ENCODE measurements around the gene MERTK.

MERTK gene

DNA sequence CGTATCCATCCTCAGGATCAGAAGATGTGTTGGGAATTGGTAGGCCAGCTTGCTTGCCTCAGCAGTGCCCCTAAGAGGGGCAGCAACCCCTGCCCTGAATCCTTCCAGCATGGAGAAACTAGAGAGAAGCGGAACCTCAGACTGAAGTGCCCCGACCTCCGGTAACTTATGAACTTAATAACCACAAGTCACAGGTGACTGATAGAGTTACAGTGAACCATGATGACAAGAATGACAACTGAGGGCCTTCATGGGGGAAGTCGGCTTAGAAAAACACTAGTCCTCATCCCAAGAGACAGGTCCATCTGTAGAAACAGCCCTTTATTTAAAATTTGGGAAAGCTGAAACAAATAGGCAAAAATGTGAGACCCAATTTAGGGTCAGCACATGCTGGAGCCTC, 114.1 kb downstream of the MERTK start:
- TF ChIP-seq CTCF (IDR thresholded peaks at IDR 0.05; ENCODE audit: low read length) = no peak
- no peak for TF ChIP-seq EZH2 (optimal IDR thresholded peaks at IDR 0.05; ENCODE audit: low read depth, low read length)
- no peak for TF ChIP-seq EZH2phosphoT487 (IDR thresholded peaks at IDR 0.05; ENCODE audit: low read length)
- no peaks in the 10 kb centered on the region for H3K9me3 ChIP-seq (replicated peaks; ENCODE audit: insufficient read depth, low read length)

DNA sequence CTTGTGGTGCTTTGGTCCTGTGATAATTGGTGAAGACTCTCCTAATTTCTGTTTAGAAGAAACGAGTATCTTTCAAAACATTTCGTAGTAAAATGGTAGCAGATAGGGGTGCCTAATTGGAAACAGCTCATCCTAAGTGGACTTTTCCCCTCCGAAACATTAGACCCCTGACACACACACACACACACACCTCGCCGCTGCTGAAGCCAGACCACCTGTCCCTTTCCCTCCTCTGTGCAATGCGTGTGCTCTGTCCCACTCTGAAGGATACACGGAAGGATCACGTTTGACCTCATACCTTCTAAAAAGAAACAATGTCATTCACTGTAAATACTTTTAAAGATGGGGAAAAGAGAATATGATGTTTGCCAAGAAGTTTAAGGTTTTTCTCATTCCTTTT, 120.4 kb downstream of the MERTK start:
- H3K9me3 ChIP-seq (replicated peaks; ENCODE audit: insufficient read depth, low read length) = no peaks in the 10 kb centered on the region
- no peak overlapping the region for H3K4me2 ChIP-seq (ENCODE audit: low read depth, low read length)

More for the DNA sequence above, 114.1 kb downstream of the MERTK start:
- Histone ChIP-seq H3K9me2 (replicated peaks; ENCODE audit: insufficient read depth, low read length) (no peaks in the 10 kb centered on the region), H3K36me3 (replicated peaks; ENCODE audit: insufficient read depth, low read length) (no peaks in the 10 kb centered on the region), H2AFZ (ENCODE audit: low read length) (no peak overlapping the region), H3K9ac (ENCODE audit: low read length) (no peak overlapping the region), H3K79me2 (ENCODE audit: low read length) (no peaks in the 10 kb centered on the region), H3K27me3 (replicated peaks; ENCODE audit: insufficient read depth, low read length) (no peaks in the 10 kb centered on the region), H3K4me3 (ENCODE audit: low read length) (no peak overlapping the region), H3F3A (ENCODE audit: insufficient read depth, low read length) (no peaks in the 10 kb centered on the region), H3K4me1 (ENCODE audit: low read length) (peaks cover 8% of the 10 kb centered on the region), H3K4me2 (ENCODE audit: low read depth, low read length) (no peak overlapping the region), H4K20me1 (ENCODE audit: insufficient read depth, low read length) (no peaks in the 10 kb centered on the region), H3K27ac (ENCODE audit: low read length) (no peak overlapping the region)
- DNase-seq = no peak

GRCh38 chr2:112019569-112019982, 121.2 kb downstream of the MERTK start:
- no peak overlapping the region for H3K4me2 ChIP-seq (ENCODE audit: low read depth, low read length)
- H2AFZ ChIP-seq (ENCODE audit: low read length) = no peak overlapping the region
- H3F3A ChIP-seq (ENCODE audit: insufficient read depth, low read length) = peaks cover 14% of the 10 kb centered on the region
- no peak overlapping the region for H3K4me3 ChIP-seq (ENCODE audit: low read length)
- no peaks in the 10 kb centered on the region for H3K9me2 ChIP-seq (replicated peaks; ENCODE audit: insufficient read depth, low read length)
- H3K4me1 ChIP-seq (ENCODE audit: low read length) = peaks cover 21% of the 10 kb centered on the region
- H3K9me3 ChIP-seq (replicated peaks; ENCODE audit: insufficient read depth, low read length) = no peaks in the 10 kb centered on the region
- no peaks in the 10 kb centered on the region for H3K36me3 ChIP-seq (replicated peaks; ENCODE audit: insufficient read depth, low read length)
- H4K20me1 ChIP-seq (ENCODE audit: insufficient read depth, low read length) = no peaks in the 10 kb centered on the region
- no peak for DNase-seq
- TF ChIP-seq CTCF (IDR thresholded peaks at IDR 0.05; ENCODE audit: low read length) (no peak), EZH2 (optimal IDR thresholded peaks at IDR 0.05; ENCODE audit: low read depth, low read length) (no peak), EZH2phosphoT487 (IDR thresholded peaks at IDR 0.05; ENCODE audit: low read length) (no peak)
- H3K27ac ChIP-seq (ENCODE audit: low read length) = no peak overlapping the region
- no peaks in the 10 kb centered on the region for H3K79me2 ChIP-seq (ENCODE audit: low read length)
- no peak overlapping the region for H3K9ac ChIP-seq (ENCODE audit: low read length)
- H3K27me3 ChIP-seq (replicated peaks; ENCODE audit: insufficient read depth, low read length) = no peaks in the 10 kb centered on the region

More for the DNA sequence above, 120.4 kb downstream of the MERTK start:
- Histone ChIP-seq H4K20me1 (ENCODE audit: insufficient read depth, low read length) (no peaks in the 10 kb centered on the region), H3K4me1 (ENCODE audit: low read length) (peaks cover 14% of the 10 kb centered on the region), H2AFZ (ENCODE audit: low read length) (no peak overlapping the region), H3K27ac (ENCODE audit: low read length) (no peak overlapping the region), H3K79me2 (ENCODE audit: low read length) (no peaks in the 10 kb centered on the region), H3K9me2 (replicated peaks; ENCODE audit: insufficient read depth, low read length) (no peaks in the 10 kb centered on the region), H3F3A (ENCODE audit: insufficient read depth, low read length) (peaks cover 6% of the 10 kb centered on the region), H3K36me3 (replicated peaks; ENCODE audit: insufficient read depth, low read length) (no peaks in the 10 kb centered on the region), H3K27me3 (replicated peaks; ENCODE audit: insufficient read depth, low read length) (no peaks in the 10 kb centered on the region), H3K9ac (ENCODE audit: low read length) (no peak overlapping the region), H3K4me3 (ENCODE audit: low read length) (no peak overlapping the region)
- TF ChIP-seq CTCF (IDR thresholded peaks at IDR 0.05; ENCODE audit: low read length) (no peak), EZH2 (optimal IDR thresholded peaks at IDR 0.05; ENCODE audit: low read depth, low read length) (no peak), EZH2phosphoT487 (IDR thresholded peaks at IDR 0.05; ENCODE audit: low read length) (no peak)
- DNase-seq = no peak

All from MM.1S (cell line).